HepG2 (cell line): Measurements from ENCODE around the gene ADAMTS4. TPM values are rescaled to one million over a fixed set of nuclear protein-coding genes. Genes with fewer than 3 reads are reported as not detected.

Source experiments
- ATAC-seq: fragments of 200-7000 bp; cut with Tn5 transposase; 3 replicates; pipeline ENCODE4 v1.9.1; 2020; ENCODE audit warnings: mild to moderate bottlenecking, moderate library complexity
- BruUV-seq: library from RNA; stranded (reverse); fragments of 400-500 nt; replicated peaks from 2 replicates; lab custom pipeline; 2021; lab: Mats Ljungman, UMichigan
- CTCF ChIA-PET: fragments of 300-600 bp; formaldehyde crosslinking; extraction: SDS; loops from one replicate; lab custom pipeline; 2021; ENCODE audit warnings: low total read pairs, inconsistent platforms, low intra/inter-chr PET ratio; lab: Yijun Ruan, JAX
- POLR2A ChIA-PET: fragments of 350-600 bp; sonication (Branson Sonifier 250); formaldehyde crosslinking; loops from one replicate; lab custom pipeline; 2020; ENCODE audit warnings: antibody characterized with exemption, inconsistent platforms; lab: Yijun Ruan, JAX
- DNase-seq: peaks from one replicate; pipeline ENCODE4 v3.0.0-alpha.2; 2015; ENCODE audit warnings: low spot score
- FAIRE-seq: peaks from 3 replicates; lab custom pipeline; 2011; peaks lifted over from hg19 to GRCh38; lab: Jason Lieb, UNC
- H2AFZ ChIP-seq: one replicate; pipeline ENCODE4 v1.6.1; 2011; ENCODE audit warnings: low read length, inconsistent platforms
- H3K27ac ChIP-seq: fragments of 300-600 bp; 3 replicates; pipeline ENCODE4 v1.8.0; 2011; ENCODE audit warnings: mixed run types, mild to moderate bottlenecking, mixed read lengths, low read length, inconsistent platforms; ENCODE audit not compliant: insufficient read depth; ENCODE audit errors: extremely low read length
- H3K27me3 ChIP-seq, 2 experiments: fragments of 200-600 bp in 1 of 2; 2 replicates in 1 of 2; 3 replicates in 1 of 2; pipeline versions ENCODE4 v1.6.0 to v1.8.0; 2011; ENCODE audit warnings: low read length in 2 of 2, mild to moderate bottlenecking in 2 of 2, moderate library complexity in 2 of 2, inconsistent platforms in 1 of 2; ENCODE audit not compliant: insufficient read depth in 2 of 2, control insufficient read depth in 1 of 2
- H3K36me3 ChIP-seq, 2 experiments: fragments of 200-600 bp in 1 of 2; replicated peaks in 1 of 2; 2 replicates in 1 of 2; 3 replicates in 1 of 2; pipeline versions ENCODE4 v1.5.1 to v1.8.0; 2011; ENCODE audit warnings: low read length in 2 of 2, inconsistent platforms in 1 of 2; ENCODE audit not compliant: insufficient read depth in 2 of 2, control insufficient read depth in 1 of 2
- H3K4me1 ChIP-seq: 2 replicates; pipeline ENCODE4 v1.5.1; 2012; ENCODE audit warnings: low read length, inconsistent platforms; ENCODE audit not compliant: insufficient read depth
- H3K4me2 ChIP-seq: 2 replicates; pipeline ENCODE4 v1.6.0; 2011; ENCODE audit warnings: low read depth, low read length, inconsistent platforms
- H3K4me3 ChIP-seq, 3 experiments: fragments of 200-600 bp in 1 of 3; sonication (generic), shearing (Covaris generic) in 1 of 3; replicated peaks in 1 of 3; 2 replicates each; pipeline ENCODE4 v1.5.1; 2011 to 2016; ENCODE audit warnings: low read length in 3 of 3, inconsistent platforms in 2 of 3, low read depth in 2 of 3, mild to moderate bottlenecking in 2 of 3, control low read depth in 1 of 3, mixed read lengths in 1 of 3; ENCODE audit not compliant: insufficient read depth in 1 of 3
- H3K79me2 ChIP-seq: one replicate; pipeline ENCODE4 v1.6.1; 2011; ENCODE audit warnings: low read length, inconsistent platforms; ENCODE audit not compliant: insufficient read depth
- H3K9ac ChIP-seq: 2 replicates; pipeline ENCODE4 v1.6.0; 2011; ENCODE audit warnings: mild to moderate bottlenecking, low read depth, low read length, inconsistent platforms; ENCODE audit not compliant: insufficient read depth
- H3K9me3 ChIP-seq: 2 replicates; pipeline ENCODE4 v1.5.1; 2012; ENCODE audit warnings: mild to moderate bottlenecking, low read length
- H4K20me1 ChIP-seq: 2 replicates; pipeline ENCODE4 v1.6.0; 2011; ENCODE audit warnings: inconsistent platforms, mild to moderate bottlenecking, low read length, moderate library complexity; ENCODE audit not compliant: insufficient read depth
- HES4 ChIP-seq: sonication (generic); formaldehyde crosslinking; IDR thresholded peaks from 2 replicates; pipeline ENCODE4 v1.9.0; 2021; ENCODE audit warnings: mild to moderate bottlenecking, missing genetic modification reagents, borderline replicate concordance
- NFRKB ChIP-seq: fragments of 450-650 bp; IDR thresholded peaks from 2 replicates; pipeline ENCODE4 v1.6.1; 2017
- TIGD3 ChIP-seq: sonication (generic); formaldehyde crosslinking; IDR thresholded peaks from 2 replicates; pipeline ENCODE4 v1.5.1; 2020; ENCODE audit warnings: mild to moderate bottlenecking, missing genetic modification reagents, borderline replicate concordance
- XBP1 ChIP-seq: sonication (generic); formaldehyde crosslinking; IDR thresholded peaks from 2 replicates; pipeline ENCODE4 v1.5.0; 2020; ENCODE audit warnings: missing genetic modification reagents
- YEATS4 ChIP-seq: sonication (generic); formaldehyde crosslinking; IDR thresholded peaks from 2 replicates; pipeline ENCODE4 v1.4.0; 2020; ENCODE audit warnings: missing genetic modification reagents, borderline replicate concordance
- ZNF607 ChIP-seq: sonication (generic); formaldehyde crosslinking; IDR thresholded peaks from 2 replicates; pipeline ENCODE4 v1.5.1; 2020; ENCODE audit warnings: missing genetic modification reagents, mild to moderate bottlenecking, borderline replicate concordance
- ZNF768 ChIP-seq: sonication (generic); formaldehyde crosslinking; IDR thresholded peaks from 2 replicates; pipeline ENCODE4 v1.4.0; 2020; ENCODE audit warnings: missing genetic modification reagents
- WGBS: methylation state at CpG from one replicate; pipeline ENCODE4 v1.1.6; 2017; ENCODE audit warnings: low lambda C conversion rate; 5-methylcytosine and 5-hydroxymethylcytosine counted together
- in situ Hi-C: cut with HindIII; loops from 2 replicates; pipeline ENCODE4 v1.10.0; 2017; ENCODE audit warnings: low pct_unique_long_range_greater_than_20kb; ENCODE audit not compliant: extremely low pct_ligation_motif_present
- intact Hi-C: fragments of 100-400 bp; cut with micrococcal nuclease; formaldehyde crosslinking; loops from one replicate; pipeline ENCODE4 v1.10.0; 2022; ENCODE audit not compliant: unreplicated experiment
- polyA plus RNA-seq, 8 experiments: library from polyadenylated mRNA; depleted of rRNA in 3 of 8; stranded (reverse) in 7 of 8; unstranded in 1 of 8; fragments of >200 nt; fragmentation: Illumina TruSeq in 4 of 8; extraction: Trizol in 4 of 8; gene quantifications; 2 replicates each; pipeline versions ENCODE4 v1.2.1 to v1.2.3, GENCODE V29; 2011 to 2016; ENCODE audit warnings: low read depth in 4 of 8, missing spikeins in 1 of 8, mixed read lengths in 1 of 8; ENCODE audit not compliant: insufficient read depth in 1 of 8
- total RNA-seq, 5 experiments: library from RNA; depleted of rRNA; stranded (reverse); fragments of >200 nt; fragmentation: Illumina TruSeq; extraction: Trizol; gene quantifications; 2 replicates each; pipeline ENCODE4 v1.2.3, GENCODE V29; 2016; ENCODE audit warnings: low read depth in 1 of 5
- TF ChIP-seq, protein P1 (sequence below): sonication (generic); formaldehyde crosslinking; IDR thresholded peaks from 2 replicates; pipeline ENCODE4 v1.4.0; 2020; ENCODE audit warnings: mild to moderate bottlenecking, missing genetic modification reagents
- TF ChIP-seq, protein P2 (sequence below): sonication (generic); formaldehyde crosslinking; IDR thresholded peaks from 2 replicates; pipeline ENCODE4 v1.5.1; 2020; ENCODE audit warnings: mild to moderate bottlenecking, missing genetic modification reagents, moderate library complexity

ADAMTS4 gene
- total and polyA plus RNA-seq, 2 of the 13 experiments (the other 11 are each of a cell fraction or from before 2014, with no cell fraction given), result 0.51 to 1.7 TPM

- Histone ChIP-seq H3K9ac (peak overlapping the region; percentile 80), H4K20me1 (no peaks in the 10 kb centered on the region), H3K27me3 (no peaks in the 10 kb centered on the region), H3K4me2 (peak overlapping the region; percentile 84), H3K79me2 (peaks cover 2% of the 10 kb centered on the region), H3K27ac (peak overlapping the region; percentile 62), H3K9me3 (no peaks in the 10 kb centered on the region), H3K4me3 (peak overlapping the region; percentile 71 to 88 (median 74)), H2AFZ (peak overlapping the region; percentile 35), H3K4me1 (peaks cover 16% of the 10 kb centered on the region), H3K36me3 (peaks cover 13 to 42% of the 10 kb centered on the region in 2 experiments)
- ChIA-PET CTCF (interaction anchor here (1.7 kb wide), 1 partner anchor 11 kb away, joined by 4 read pairs; the partner anchor contains the start of gene B4GALT3), POLR2A (interaction anchor here (0.9 to 2.9 kb wide), 13 partner anchors 10 to 153 kb away, joined by 3 to 30 read pairs (median 5); partner anchors contain the start of genes ADAMTS4, APOA2, B4GALT3 and DEDD)
- BruUV-seq, result no TSS peak
- intact Hi-C loops, result no loop called here
- WGBS, result 12% methylated on average over 24 of the region's 33 CpGs
- in situ Hi-C loops, result no loop called here
- ATAC-seq (peak; percentile 70), DNase-seq (no peak), FAIRE-seq (no peak)
- TF ChIP-seq TIGD3 (CRISPR knock-in tag) (0 out of 2 replicates have a peak, but pooled peaks have one; percentile 53), ZNF607 (CRISPR knock-in tag) (peak; percentile 7; the same call in 1 of the 2 replicates), HES4 (CRISPR knock-in tag) (0 out of 2 replicates have a peak, but pooled peaks have one; percentile 11), XBP1 (no peak), NFRKB (no peak), YEATS4 (no peak), ZNF768 (CRISPR knock-in tag) (0 out of 2 replicates have a peak, but pooled peaks have one; percentile 0)
- TF ChIP-seq, protein P1, sequence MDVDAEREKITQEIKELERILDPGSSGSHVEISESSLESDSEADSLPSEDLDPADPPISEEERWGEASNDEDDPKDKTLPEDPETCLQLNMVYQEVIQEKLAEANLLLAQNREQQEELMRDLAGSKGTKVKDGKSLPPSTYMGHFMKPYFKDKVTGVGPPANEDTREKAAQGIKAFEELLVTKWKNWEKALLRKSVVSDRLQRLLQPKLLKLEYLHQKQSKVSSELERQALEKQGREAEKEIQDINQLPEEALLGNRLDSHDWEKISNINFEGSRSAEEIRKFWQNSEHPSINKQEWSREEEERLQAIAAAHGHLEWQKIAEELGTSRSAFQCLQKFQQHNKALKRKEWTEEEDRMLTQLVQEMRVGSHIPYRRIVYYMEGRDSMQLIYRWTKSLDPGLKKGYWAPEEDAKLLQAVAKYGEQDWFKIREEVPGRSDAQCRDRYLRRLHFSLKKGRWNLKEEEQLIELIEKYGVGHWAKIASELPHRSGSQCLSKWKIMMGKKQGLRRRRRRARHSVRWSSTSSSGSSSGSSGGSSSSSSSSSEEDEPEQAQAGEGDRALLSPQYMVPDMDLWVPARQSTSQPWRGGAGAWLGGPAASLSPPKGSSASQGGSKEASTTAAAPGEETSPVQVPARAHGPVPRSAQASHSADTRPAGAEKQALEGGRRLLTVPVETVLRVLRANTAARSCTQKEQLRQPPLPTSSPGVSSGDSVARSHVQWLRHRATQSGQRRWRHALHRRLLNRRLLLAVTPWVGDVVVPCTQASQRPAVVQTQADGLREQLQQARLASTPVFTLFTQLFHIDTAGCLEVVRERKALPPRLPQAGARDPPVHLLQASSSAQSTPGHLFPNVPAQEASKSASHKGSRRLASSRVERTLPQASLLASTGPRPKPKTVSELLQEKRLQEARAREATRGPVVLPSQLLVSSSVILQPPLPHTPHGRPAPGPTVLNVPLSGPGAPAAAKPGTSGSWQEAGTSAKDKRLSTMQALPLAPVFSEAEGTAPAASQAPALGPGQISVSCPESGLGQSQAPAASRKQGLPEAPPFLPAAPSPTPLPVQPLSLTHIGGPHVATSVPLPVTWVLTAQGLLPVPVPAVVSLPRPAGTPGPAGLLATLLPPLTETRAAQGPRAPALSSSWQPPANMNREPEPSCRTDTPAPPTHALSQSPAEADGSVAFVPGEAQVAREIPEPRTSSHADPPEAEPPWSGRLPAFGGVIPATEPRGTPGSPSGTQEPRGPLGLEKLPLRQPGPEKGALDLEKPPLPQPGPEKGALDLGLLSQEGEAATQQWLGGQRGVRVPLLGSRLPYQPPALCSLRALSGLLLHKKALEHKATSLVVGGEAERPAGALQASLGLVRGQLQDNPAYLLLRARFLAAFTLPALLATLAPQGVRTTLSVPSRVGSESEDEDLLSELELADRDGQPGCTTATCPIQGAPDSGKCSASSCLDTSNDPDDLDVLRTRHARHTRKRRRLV (CRISPR knock-in tag), result no peak
- TF ChIP-seq, protein P2, sequence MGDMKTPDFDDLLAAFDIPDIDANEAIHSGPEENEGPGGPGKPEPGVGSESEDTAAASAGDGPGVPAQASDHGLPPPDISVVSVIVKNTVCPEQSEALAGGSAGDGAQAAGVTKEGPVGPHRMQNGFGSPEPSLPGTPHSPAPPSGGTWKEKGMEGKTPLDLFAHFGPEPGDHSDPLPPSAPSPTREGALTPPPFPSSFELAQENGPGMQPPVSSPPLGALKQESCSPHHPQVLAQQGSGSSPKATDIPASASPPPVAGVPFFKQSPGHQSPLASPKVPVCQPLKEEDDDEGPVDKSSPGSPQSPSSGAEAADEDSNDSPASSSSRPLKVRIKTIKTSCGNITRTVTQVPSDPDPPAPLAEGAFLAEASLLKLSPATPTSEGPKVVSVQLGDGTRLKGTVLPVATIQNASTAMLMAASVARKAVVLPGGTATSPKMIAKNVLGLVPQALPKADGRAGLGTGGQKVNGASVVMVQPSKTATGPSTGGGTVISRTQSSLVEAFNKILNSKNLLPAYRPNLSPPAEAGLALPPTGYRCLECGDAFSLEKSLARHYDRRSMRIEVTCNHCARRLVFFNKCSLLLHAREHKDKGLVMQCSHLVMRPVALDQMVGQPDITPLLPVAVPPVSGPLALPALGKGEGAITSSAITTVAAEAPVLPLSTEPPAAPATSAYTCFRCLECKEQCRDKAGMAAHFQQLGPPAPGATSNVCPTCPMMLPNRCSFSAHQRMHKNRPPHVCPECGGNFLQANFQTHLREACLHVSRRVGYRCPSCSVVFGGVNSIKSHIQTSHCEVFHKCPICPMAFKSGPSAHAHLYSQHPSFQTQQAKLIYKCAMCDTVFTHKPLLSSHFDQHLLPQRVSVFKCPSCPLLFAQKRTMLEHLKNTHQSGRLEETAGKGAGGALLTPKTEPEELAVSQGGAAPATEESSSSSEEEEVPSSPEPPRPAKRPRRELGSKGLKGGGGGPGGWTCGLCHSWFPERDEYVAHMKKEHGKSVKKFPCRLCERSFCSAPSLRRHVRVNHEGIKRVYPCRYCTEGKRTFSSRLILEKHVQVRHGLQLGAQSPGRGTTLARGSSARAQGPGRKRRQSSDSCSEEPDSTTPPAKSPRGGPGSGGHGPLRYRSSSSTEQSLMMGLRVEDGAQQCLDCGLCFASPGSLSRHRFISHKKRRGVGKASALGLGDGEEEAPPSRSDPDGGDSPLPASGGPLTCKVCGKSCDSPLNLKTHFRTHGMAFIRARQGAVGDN, result peak; percentile 50
These were observed 31.9 kb downstream of the ADAMTS4 start for GRCh38 chr1:161166669-161167548.
